CD4-positive, alpha-beta T cell treated with Interleukin-15 for 4 hours (primary cell): ENCODE data around the gene RECQL5.
A peak's percentile ranks its signal among the peaks of the same experiment; 100 is the strongest.
"Not testable (repeated sequence)": the region's sequence is repeated elsewhere in the genome, so short reads cannot be mapped to it uniquely, and the experiment has no call there.

Source experiments
- DNase-seq: peaks from one replicate; pipeline ENCODE4 v3.0.0-alpha.2; 2020; ENCODE audit warnings: low spot score

The RECQL5 gene

DNA sequence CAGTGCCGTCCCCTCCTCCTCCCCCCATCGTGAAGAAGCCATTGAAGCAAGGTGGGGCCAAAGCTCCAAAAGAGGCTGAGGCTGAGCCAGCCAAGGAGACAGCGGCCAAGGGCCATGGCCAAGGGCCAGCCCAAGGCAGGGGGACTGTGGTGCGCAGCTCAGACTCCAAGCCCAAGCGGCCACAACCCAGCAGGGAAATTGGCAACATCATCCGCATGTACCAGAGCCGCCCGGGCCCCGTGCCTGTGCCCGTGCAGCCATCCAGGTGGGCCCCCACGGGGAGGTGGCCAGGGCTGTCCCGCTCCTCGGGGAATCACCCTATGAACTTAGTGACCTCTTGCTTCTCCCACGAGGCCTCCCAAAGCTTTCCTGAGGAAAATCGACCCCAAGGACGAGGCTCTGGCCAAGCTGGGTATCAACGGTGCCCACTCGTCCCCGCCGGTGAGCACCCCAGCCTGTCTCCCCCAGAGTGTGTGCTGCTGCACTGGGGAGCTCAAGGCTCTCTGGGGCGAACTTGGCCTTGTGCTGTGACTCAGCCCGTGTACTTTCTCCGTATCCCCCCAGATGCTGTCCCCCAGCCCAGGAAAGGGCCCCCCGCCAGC is 50.3 kb downstream of the RECQL5 start:
- DNase-seq, result no peak

GRCh38 chr17:75615301-75615700 is 51.7 kb downstream of the RECQL5 start:
- DNase-seq, result no peak

- no peak for DNase-seq
Observed at GRCh38 chr17:75614556-75615270, 52.2 kb downstream of the RECQL5 start.

DNA sequence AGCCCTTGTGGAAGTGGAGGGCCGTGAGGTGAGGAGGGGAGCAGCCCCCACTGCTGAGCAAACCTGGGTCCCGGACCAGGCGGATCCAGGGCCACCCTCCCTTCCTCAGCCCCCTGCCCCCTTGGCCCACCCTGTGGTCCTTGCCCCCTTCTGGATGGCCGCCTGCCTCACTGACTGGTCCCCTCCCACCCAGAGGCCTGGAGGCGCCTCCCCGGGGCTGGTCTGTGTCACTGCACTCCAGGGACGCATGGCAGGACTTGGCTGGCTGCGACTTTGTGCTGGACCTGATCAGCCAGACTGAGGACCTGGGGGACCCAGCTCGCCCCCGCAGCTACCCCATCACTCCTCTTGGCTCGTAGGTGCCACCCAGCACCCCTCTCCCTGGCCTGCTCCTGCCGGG is 52.9 kb downstream of the RECQL5 start:
- no peak for DNase-seq

DNA sequence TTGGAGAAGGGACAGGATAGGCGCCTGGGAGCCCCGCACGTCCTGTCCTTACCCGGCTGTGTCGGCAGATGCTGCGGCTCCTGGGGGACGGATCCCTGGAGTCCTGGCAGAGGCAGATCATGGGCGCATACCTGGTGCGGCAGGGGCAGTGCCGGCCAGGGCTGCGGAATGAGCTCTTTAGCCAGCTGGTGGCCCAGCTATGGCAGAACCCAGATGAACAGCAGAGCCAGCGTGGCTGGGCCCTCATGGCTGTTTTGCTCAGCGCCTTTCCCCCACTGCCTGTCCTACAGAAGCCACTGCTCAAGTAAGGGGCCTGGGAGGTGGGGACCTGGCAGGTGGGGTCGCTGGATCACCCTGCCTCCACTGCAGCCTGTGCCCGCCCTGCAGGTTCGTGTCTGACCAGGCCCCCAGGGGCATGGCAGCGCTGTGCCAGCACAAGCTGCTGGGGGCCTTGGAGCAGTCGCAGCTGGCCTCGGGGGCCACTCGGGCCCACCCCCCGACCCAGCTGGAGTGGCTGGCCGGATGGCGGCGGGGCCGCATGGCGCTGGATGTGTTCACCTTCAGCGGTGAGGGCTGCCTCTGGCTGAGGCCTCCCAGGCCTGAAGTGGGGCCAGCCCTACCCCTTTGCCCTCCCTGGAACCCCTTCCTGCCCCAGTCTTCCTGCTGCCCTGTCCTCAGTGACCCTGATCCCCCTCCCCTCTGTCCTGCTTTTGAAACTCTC is 53.9 kb downstream of the RECQL5 start:
- DNase-seq, result no peak

DNA sequence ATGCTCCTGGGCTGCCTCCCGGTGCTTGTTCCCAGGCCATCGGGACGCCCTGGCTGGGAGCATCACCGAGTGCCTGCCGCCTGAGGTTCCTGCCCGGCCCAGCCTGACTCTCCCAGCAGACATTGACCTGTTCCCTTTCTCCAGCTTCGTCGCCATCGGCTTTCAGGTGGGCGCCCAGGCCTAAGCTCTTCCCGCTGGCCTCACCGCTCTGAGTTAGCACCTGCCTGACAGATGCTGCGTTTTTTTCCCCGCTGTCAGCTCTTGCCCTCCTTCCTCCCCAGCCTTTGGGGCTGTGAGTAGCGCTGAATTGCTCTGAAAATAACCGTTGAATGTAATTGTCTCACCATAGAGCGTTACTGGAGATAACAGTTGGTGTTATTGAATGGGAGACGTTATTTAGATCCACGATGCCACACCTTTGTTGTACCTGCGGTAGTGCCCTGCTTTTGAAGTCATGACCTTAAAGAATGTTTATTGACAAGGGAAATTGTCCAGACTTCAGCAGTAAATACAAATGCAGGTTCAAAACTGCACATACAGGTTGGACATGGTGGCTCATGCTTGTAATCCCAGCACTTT is 55.0 kb downstream of the RECQL5 start:
- no peak for DNase-seq

- DNase-seq, result no peak
Observed at GRCh38 chr17:75610103-75610984, 56.6 kb downstream of the RECQL5 start.

DNA sequence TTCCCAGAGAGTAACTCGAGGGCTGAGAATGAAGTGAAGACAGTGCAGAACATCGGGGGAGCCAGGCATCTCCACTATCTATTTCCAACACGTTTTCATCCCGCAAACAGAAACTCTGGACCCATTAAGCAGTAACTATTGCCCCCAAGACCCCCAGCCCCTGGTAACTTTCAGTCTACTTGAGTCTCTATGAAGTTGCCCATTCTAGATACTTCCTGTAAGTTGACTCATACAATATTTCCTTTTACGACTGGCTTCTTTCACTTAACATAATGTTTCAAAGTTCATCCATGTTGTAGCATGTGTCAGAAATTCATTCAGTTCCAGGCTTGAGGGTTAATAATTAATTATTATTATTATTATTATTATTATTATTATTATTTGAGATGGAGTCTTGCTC is 59.9 kb downstream of the RECQL5 start:
- DNase-seq, result no peak

GRCh38 chr17:75605790-75606189 is 61.2 kb downstream of the RECQL5 start:
- no peak for DNase-seq

DNA sequence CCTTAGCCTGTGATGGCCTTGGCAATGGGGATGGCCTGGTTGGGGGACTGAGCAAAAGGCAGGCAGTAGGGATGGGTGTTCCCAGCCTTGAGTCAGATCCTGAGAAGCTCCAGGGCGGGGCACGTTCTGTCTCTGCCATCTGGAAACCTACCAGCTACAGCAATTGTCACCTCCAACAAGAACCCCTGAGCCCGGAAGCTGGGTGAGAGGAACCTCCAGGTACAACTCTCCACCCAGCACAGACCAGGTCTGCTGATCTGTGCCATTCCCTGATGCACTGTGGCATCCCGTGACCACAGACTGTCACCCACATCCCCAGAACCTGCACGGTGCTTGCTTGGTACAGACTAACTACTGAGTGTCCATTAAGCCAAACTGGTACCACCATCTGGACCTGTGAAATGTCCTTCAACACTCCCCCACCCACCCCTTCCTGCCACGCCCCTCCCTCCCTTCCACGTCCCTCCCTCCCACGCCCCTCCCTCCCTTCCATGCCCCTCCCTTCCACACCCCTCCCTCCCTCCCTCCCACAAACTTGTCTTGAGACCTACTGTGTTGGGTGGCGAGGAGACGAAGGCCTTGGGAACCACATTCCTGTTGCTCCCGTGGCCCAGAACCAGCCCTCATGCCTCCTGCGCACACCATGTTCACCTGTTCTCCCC is 62.8 kb downstream of the RECQL5 start:
- DNase-seq, result no peak

GRCh38 chr17:75603123-75603522 is 63.8 kb downstream of the RECQL5 start:
- DNase-seq, result no peak

DNA sequence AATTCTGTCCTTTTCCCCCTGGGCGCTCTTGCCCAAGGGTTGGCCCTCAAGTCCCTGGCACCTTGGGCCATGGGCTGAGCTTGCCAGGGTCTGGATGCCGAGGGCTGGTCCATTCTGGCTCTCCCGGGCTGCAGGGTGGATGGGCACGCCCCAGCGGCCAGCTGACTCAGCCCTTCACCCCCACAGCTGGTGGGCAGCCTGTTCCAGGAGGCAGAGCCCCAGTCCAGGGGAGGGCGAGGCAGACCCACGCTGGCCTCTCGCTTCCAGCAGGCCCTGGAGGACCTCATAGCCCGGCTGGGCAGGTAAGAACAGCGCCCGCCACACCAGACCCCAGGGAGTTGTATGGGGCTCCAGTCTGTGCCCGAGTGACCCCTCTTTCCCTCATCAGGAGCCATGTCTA is 64.3 kb downstream of the RECQL5 start:
- DNase-seq, result no peak

- DNase-seq, result peak; percentile 57
Observed at GRCh38 chr17:75601057-75601987, 65.6 kb downstream of the RECQL5 start.

- DNase-seq, result no peak
Observed at GRCh38 chr17:75596320-75597087, 70.5 kb downstream of the RECQL5 start.

GRCh38 chr17:75595920-75596313 is 71.0 kb downstream of the RECQL5 start:
- DNase-seq, result no peak

DNA sequence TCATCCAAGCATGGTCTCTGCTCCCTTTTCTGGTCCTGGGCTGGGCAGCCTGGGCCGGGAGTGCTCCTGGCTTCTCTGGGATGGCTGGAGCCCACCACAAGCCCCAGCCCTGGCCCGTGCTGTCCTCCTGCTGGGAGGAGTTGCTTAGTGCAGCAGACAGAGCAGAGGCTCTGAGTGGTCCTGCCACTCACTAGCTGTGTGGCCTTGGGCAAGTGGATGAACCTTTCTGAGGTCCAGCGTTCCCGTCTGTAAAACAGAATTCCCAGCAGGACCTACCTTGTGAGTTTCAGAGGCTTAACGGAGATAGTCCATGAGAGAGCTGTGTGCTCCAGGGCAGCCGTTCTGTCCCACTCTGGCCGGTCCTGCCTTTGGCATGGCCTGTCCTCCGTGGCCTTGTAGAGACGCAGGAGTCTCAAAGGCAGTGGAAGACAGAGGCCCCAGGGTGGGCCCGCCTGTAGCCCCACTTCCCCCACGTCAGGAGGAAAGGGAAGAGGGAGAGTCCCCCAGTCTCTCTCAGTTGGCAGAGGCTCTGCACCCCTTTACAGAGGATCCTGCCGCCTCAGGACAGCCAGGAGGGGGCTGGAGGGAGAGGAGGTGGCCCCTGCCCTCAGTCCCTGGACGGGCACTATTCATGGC is 71.6 kb downstream of the RECQL5 start:
- DNase-seq, result no peak

GRCh38 chr17:75594499-75595283 is 72.3 kb downstream of the RECQL5 start:
- DNase-seq, result no peak

- not testable (repeated sequence) for DNase-seq
Observed at GRCh38 chr17:75593430-75593829, 73.5 kb downstream of the RECQL5 start.
